Measurements from ENCODE around the gene ITIH4. TPM values are rescaled to one million over a fixed set of nuclear protein-coding genes. Genes with fewer than 3 reads are reported as not detected.

The ITIH4 gene
- total RNA-seq, 1 donor: 1.3 TPM

- no peak for DNase-seq (ENCODE audit: low read depth)
- no peak overlapping the region for H3K4me3 ChIP-seq (ENCODE audit: low read depth, low read length)
- no peak for TF ChIP-seq CTCF (IDR thresholded peaks at IDR 0.05; ENCODE audit: insufficient read depth, low read depth, low read length)
Measured at GRCh38 chr3:52817860-52818259, 12.6 kb downstream of the ITIH4 start.

- no peak for DNase-seq (ENCODE audit: low read depth)
- no peak for TF ChIP-seq CTCF (IDR thresholded peaks at IDR 0.05; ENCODE audit: insufficient read depth, low read depth, low read length)
- H3K4me3 ChIP-seq (ENCODE audit: low read depth, low read length): no peak overlapping the region
Measured at GRCh38 chr3:52817221-52817620, 13.3 kb downstream of the ITIH4 start.

- H3K4me3 ChIP-seq (ENCODE audit: low read depth, low read length): no peak overlapping the region
- no peak for DNase-seq (ENCODE audit: low read depth)
- TF ChIP-seq CTCF (IDR thresholded peaks at IDR 0.05; ENCODE audit: insufficient read depth, low read depth, low read length): no peak
Measured at GRCh38 chr3:52816654-52817053, 13.8 kb downstream of the ITIH4 start.

GRCh38 chr3:52816199-52816598, 14.3 kb downstream of the ITIH4 start:
- no peak for DNase-seq (ENCODE audit: low read depth)
- no peak for TF ChIP-seq CTCF (IDR thresholded peaks at IDR 0.05; ENCODE audit: insufficient read depth, low read depth, low read length)
- H3K4me3 ChIP-seq (ENCODE audit: low read depth, low read length): no peak overlapping the region

GRCh38 chr3:52813810-52814209, 16.7 kb downstream of the ITIH4 start:
- DNase-seq (ENCODE audit: low read depth): no peak
- TF ChIP-seq CTCF (IDR thresholded peaks at IDR 0.05; ENCODE audit: insufficient read depth, low read depth, low read length): no peak
- H3K4me3 ChIP-seq (ENCODE audit: low read depth, low read length): no peak overlapping the region

GRCh38 chr3:52811452-52812011, 18.9 kb downstream of the ITIH4 start:
- DNase-seq (ENCODE audit: low read depth): no peak
- no peak for TF ChIP-seq CTCF (IDR thresholded peaks at IDR 0.05; ENCODE audit: insufficient read depth, low read depth, low read length)
- H3K4me3 ChIP-seq (ENCODE audit: low read depth, low read length): no peak overlapping the region

GRCh38 chr3:52810923-52811322, 19.5 kb downstream of the ITIH4 start:
- TF ChIP-seq CTCF (IDR thresholded peaks at IDR 0.05; ENCODE audit: insufficient read depth, low read depth, low read length): no peak
- H3K4me3 ChIP-seq (ENCODE audit: low read depth, low read length): no peak overlapping the region
- no peak for DNase-seq (ENCODE audit: low read depth)

Data from fibroblast of villous mesenchyme (primary cell).